ENCODE data around the gene KYAT1.

DNA sequence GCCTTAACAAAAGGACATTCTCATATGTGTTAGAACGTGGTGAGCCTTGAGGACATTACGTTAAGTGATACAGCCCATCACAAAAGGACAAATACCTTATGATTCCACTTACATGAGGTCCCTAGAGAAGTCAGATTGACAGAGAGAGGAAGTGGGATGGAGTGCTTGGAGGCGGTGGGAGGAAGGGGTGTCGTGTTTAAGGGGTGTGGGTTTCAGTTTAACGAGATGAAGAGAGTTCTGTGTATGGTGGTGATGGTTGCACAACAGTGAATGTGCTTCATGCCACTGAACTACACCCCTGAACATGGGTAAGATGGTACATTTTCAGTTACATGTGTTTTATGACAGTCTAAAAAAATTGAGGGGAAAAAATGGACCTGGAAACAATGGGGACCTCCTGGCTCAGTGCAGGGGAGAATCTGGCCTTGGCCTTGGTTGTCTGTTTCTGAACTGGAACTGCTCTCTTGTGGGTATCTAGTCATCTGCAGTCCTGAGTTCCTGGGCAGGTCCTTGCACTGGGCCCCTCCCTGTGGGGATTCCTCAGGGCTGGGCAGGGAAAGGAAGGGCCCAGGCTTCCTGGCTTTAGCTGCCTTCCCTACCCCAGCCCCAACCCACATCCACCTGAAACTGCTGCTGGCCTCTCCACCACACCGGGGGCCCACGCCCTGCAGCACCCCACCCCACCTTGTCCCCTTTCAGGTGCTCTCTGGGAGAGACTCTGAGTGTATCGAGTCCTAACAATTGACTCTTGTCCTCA is 18.0 kb upstream of the KYAT1 start:
- TF ChIP-seq, protein P1, sequence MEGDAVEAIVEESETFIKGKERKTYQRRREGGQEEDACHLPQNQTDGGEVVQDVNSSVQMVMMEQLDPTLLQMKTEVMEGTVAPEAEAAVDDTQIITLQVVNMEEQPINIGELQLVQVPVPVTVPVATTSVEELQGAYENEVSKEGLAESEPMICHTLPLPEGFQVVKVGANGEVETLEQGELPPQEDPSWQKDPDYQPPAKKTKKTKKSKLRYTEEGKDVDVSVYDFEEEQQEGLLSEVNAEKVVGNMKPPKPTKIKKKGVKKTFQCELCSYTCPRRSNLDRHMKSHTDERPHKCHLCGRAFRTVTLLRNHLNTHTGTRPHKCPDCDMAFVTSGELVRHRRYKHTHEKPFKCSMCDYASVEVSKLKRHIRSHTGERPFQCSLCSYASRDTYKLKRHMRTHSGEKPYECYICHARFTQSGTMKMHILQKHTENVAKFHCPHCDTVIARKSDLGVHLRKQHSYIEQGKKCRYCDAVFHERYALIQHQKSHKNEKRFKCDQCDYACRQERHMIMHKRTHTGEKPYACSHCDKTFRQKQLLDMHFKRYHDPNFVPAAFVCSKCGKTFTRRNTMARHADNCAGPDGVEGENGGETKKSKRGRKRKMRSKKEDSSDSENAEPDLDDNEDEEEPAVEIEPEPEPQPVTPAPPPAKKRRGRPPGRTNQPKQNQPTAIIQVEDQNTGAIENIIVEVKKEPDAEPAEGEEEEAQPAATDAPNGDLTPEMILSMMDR (IDR thresholded peaks at IDR 0.05) = no peak
- TF ChIP-seq, protein P2, sequence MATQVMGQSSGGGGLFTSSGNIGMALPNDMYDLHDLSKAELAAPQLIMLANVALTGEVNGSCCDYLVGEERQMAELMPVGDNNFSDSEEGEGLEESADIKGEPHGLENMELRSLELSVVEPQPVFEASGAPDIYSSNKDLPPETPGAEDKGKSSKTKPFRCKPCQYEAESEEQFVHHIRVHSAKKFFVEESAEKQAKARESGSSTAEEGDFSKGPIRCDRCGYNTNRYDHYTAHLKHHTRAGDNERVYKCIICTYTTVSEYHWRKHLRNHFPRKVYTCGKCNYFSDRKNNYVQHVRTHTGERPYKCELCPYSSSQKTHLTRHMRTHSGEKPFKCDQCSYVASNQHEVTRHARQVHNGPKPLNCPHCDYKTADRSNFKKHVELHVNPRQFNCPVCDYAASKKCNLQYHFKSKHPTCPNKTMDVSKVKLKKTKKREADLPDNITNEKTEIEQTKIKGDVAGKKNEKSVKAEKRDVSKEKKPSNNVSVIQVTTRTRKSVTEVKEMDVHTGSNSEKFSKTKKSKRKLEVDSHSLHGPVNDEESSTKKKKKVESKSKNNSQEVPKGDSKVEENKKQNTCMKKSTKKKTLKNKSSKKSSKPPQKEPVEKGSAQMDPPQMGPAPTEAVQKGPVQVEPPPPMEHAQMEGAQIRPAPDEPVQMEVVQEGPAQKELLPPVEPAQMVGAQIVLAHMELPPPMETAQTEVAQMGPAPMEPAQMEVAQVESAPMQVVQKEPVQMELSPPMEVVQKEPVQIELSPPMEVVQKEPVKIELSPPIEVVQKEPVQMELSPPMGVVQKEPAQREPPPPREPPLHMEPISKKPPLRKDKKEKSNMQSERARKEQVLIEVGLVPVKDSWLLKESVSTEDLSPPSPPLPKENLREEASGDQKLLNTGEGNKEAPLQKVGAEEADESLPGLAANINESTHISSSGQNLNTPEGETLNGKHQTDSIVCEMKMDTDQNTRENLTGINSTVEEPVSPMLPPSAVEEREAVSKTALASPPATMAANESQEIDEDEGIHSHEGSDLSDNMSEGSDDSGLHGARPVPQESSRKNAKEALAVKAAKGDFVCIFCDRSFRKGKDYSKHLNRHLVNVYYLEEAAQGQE (IDR thresholded peaks at IDR 0.05; ENCODE audit: insufficient read depth in 1 of 2, low read depth in 2 of 2, low read length in 1 of 2) = no peak
